NK-92 (cell line): ENCODE data around the gene ASTN2.

Source experiments
- DNase-seq: peaks from one replicate; lab custom pipeline; 2025; ENCODE audit not compliant: unreplicated experiment; lab: John Stamatoyannopoulos, UW

Gene ASTN2

DNA sequence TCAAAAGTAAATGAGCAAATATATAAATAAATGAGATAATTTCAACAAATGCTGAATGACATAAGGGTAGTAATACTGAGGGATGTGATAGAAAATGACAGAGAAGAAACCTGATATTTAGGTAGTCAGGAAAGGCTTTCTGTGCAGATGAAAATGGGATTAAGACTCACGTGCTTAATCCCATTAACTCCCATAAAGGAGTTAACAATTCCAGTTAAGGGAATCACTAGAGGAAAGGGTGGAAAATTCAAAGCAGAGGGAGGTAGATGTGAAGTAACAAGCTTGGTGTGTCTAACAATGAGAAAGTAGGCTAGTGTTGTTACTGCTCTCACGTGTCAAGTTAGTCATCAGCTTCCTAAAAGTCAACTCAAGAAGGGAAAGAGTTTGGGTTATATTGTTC lies 818.2 kb downstream of the ASTN2 start:
- no peak for DNase-seq

DNA sequence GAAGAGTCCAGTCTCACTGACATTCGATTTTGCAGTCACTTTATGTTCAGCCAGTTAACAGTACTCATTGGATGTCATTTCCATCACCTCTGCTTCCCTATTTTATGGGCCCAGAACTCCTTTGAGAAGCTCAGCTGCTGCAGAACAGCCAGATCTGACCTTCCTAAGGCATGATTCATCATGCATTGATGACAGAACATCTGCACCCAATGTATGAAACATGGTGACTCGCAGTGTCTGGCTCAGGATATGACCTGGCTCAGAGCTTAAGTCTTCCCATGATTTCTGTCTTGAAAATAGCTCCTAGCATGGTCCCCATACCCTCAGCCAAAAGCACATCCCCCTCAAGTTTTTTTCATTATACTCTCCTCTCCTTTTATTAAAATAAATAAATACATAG lies 820.3 kb downstream of the ASTN2 start:
- no peak for DNase-seq

DNA sequence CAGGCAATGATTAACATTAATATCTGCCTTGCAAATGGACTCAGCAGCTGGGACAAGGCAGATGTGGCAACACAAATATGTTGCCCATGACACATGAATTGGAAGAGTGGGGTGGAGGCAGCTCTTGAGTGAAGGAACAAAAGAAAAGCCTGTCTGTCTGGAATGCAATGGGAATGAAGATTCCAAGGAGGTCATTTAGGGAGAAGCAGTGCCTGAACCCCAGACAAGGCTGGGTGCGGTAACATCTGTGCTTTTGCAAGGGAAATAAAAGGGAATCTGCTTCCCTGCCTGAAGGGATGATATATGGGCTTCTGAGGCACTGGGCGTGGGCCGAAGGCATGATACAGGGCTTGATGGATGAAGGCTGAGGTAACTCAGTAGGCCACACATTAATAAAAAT lies 821.9 kb downstream of the ASTN2 start:
- no peak for DNase-seq

DNA sequence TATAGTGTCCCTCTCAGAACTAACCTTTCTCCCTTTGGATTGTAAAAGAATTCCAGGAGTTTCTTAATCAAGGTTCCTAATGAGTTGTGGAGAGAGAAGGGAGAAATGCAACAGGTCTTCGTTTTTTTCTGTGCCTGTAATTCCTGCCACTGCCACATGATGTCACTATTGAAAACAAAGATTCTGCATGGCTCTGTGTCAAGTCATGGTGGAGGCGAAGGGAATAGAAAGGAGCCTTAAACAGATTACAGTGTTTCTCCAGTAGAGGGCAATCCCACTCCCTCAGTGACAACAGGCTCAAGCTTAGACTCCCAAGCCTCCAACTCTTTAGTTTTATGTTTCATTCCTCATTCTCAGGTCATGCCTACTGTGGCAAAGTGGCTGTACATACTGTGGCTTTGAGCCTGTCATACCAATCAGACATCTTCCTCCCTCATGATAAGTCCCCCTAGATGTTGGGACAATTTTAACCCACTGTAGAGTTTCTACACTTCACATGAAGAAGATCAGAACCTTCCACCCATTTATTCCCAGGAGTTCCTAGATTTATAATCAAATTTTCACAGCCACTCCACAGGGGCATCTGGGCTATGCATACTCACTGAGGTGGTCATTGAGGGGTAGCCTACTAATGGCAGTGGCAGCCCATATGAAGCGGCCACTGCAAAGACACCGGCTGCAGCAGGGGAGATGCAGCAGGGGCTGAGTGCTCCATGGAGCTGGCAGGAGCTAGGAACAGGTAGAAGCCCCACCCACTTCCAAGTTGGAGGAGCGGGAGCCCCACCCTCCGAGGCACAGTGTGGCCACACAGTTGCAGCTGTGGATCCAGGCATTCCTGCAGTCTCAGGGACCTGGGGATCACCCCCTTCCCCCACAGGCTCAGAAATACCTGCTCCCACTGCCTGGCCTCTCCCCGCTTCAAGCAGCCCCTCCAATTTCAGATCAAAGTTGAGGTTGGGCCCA lies 825.2 kb downstream of the ASTN2 start:
- no peak for DNase-seq

DNA sequence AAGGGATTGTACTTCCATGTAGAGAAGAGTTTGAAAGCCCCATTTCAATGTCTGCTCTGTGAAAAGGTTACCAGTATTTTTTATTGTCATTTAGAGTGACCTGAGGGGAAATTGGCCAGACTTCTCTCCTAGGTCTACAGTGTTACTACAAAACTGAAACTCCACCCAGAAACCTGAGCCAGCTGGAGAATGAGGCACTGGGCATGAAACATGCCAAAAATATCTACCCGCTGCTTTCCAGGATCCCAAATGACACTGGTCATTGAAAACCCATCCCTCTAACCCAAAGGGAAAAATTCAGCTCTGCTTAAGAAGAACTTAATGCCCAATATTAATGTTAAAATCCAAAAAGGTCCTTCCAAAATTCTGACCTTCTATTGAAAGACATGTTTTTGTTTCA lies 826.9 kb downstream of the ASTN2 start:
- DNase-seq = no peak

DNA sequence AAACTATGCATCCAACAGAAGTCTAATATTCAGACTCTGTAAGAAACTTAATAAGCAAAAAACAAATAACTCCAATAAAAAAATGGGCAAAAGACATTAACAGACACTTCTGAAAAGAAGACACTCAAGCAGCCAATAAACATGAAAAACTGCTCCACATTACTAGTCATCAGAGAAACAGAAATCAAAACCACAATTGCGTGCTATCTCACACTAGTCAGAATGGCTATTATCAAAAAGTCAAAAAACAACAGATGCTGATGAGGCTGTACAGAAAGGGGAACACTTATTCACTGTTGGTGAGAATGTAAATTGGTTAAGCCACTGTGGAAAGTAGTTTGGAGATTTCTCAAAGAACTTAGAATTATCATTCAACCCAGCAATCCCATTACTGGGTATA lies 829.0 kb downstream of the ASTN2 start:
- no peak for DNase-seq

DNA sequence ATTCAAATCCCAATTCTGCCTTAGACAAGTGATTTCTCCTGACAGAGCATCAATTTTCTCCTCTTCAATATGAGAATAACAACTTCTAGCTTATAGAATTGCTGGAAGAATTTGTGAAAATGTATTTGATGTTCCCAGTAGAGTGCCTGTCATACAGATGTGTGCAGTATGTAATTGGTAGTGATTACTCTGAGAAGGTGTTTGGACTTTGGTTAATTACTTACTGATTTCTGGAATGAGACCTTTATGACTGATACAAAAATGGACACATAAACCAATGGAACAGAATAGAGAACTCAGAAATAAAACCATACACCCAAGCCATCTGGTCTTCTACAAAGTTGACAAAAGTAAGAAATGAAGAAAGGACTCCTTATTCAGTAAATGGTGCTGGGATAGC lies 829.7 kb downstream of the ASTN2 start:
- DNase-seq = no peak

DNA sequence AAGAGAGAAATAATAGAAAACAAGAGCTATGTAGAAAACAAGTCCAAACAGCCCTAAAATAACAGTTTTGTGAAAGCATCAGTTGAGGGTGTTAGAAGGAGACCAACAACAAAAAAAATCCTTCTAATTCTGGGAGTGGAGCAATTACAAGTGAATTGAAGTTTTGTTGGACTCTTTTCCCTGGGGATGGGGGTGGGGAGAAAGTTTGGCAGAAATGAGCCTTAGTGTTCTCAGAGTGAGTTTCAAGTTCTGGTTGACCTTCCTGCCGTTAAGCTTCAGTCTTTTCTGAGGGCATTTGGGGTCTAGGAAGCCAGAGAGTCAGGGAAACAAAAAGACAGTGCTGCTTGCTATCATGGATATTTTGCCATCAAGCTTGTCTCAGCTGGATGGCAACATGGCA lies 834.0 kb downstream of the ASTN2 start:
- no peak for DNase-seq

DNA sequence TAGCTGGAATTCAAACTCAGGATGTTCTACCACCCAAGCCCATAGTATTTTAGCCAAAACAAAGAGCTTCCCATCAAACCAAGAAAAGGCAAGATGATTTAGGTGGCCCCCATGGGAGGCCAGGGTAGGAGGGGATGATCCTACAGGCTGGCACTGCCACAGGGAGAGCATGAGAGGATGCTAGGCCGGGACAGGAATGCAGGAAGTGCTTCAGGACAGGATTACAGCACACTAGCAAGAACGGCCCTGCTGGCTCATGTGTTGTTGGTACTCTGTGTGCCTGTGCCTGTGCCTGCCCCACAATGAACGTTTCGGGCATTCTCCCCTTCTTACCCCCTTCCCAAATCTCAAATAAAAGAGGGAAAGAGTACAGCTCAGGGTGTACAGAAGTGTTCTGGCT lies 838.5 kb downstream of the ASTN2 start:
- no peak for DNase-seq

DNA sequence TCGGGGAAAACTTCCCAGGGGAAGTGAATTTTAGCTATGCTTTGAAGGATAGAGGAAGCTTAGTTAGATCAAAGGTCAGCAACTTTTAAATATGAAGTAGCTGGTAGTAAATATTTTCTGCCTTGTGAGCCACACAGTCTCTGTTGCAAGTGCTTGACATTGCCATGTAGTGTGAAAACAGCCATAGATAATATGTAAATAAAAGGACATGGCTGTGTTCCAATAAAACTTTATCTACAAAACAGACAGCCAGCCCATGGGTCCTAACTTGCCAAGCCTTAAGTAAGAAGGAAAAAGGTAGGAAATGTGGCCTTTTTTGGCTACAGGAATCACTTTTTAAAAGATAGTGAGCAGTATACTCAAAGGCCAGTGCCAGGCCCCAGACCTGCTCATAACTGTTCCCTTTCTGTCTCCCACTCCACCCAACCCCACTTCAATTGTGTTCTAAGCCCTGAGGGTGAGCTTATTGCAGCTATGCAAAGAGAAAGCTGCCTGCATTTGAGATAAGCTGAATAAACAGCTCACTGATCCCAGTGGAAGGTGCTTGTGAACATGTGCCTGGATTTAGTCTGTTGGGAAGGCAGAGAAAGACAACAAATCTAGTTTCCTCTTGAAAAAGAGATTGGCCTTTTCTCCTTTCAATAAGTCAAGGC lies 840.7 kb downstream of the ASTN2 start:
- DNase-seq = no peak

DNA sequence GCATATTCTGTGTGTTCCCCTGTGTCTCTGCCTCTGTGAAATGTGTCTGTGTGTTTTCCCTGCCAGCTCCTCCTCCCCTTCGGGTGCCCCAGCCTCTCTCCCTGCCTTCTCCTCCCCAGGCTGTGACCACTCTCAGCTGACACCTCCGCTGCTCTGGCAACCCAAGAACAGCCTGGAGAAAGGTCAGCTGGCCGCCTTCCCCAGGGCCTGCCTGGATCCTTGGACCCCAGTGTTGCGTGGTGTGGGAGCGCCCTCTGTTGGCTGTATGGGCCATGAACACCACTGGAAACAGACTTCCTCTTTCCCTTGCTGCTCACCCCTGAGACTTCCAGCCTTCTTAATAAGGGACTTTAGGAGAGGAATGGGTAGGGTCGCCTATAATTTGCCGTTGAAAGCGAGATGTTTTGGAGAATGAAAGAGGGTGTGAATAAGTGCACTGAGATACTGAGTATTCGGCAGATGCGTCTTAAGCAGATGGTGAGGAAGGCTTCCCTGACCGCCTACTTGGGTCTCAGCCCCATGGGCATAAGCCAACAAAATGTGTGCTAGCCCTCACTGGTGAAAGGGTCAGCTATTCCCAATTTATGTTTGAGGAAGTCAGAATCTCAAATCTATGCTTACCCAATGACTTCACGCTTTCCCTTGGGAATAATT lies 842.6 kb downstream of the ASTN2 start:
- DNase-seq = no peak

DNA sequence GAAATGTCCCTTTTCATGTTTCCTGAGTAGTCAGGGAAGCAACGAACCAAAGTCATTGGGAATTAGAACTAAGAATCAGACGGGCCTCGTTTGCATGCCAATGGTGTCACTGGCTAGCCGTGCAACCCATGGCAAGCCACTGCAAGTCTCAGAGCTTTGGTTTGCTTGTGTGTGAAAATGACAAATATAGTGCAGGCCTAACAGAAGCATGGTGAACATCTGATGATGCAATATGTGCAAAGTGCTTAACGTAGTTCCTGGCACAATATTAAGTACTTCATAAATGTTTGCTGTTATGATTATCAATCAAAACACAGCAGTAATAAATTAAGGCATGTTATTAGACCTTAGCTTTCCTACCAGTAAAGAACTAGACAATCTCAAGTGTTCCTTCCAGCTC lies 845.7 kb downstream of the ASTN2 start:
- DNase-seq = no peak

DNA sequence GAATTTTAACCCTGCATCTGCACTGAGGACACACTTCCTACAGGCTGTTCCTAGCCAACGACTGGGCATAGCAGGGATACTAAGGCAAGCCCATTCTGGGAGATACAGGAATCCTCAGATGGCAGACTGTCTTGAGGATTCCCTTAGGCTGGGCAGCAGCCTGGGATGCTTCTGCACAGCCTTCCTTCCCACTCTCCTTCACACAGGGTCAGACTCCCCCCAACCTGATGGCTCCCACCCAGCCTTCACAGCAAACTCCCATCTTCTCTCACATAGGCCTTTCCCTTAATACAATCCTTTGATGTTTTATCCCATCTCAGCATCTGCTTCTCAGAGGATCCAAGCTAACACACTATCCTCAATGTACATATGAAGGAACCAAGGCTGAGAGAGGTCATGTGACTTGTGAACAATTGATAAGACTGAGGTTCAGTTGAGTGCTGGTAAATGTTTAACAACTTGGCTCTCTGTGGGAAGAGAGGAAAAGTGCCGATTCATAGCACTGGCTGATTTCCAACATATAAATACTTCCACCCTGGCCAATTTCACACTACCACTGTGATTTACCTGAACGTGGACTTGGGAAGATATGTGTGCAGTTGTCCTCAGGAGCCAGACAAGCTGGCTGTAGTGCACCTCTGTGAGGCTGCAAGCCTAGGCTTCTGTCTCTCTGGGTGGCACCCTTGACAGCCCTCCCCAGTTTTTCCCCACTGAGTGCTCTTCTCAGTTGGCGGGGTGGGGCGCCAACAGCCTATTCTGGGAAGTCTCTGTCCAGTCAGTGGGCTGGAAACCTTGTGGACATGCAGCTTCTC lies 848.0 kb downstream of the ASTN2 start:
- DNase-seq = no peak

DNA sequence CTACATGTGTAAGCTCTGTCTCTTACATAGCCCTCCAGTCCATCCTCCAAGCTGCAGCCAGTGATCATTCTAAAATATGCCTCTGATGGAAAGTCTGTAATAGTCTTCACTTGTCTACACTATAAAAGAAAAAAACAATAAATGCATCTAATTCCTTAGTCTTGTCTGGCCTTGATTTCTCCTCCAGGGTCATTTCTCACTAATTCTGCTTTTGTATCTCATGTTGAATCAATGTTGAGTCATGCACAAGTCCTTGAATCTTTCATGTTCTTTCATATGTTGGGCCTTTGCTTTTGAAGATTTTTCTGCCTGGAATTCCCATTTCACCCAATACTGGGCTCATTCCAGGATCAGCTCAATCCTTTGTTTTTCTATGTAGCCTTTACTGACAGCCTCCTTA lies 848.9 kb downstream of the ASTN2 start:
- DNase-seq = no peak

DNA sequence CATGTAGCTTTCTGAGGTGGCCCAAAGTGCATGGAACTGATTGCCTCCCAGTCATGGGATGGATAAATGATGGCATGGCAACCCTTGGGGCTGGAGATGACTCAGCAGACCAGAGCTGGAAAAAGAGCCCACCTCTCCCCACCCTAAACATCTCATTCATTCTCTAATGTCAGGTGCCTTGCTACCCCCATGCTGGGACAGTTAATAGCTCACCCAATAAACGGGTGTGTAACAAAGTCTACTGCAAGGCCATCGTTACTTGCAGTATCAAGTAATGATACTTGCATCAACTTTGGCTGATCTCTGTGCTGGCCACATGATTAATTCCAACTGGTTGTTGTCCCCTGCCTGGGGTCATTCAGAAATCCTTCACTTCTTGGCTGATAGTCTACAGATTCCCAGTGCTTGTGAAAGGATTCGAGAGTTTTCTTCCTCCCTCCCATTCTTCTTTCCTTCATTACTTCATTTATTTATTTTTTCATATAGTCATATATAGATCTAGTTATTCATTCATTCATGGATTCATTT lies 850.5 kb downstream of the ASTN2 start:
- no peak for DNase-seq

DNA sequence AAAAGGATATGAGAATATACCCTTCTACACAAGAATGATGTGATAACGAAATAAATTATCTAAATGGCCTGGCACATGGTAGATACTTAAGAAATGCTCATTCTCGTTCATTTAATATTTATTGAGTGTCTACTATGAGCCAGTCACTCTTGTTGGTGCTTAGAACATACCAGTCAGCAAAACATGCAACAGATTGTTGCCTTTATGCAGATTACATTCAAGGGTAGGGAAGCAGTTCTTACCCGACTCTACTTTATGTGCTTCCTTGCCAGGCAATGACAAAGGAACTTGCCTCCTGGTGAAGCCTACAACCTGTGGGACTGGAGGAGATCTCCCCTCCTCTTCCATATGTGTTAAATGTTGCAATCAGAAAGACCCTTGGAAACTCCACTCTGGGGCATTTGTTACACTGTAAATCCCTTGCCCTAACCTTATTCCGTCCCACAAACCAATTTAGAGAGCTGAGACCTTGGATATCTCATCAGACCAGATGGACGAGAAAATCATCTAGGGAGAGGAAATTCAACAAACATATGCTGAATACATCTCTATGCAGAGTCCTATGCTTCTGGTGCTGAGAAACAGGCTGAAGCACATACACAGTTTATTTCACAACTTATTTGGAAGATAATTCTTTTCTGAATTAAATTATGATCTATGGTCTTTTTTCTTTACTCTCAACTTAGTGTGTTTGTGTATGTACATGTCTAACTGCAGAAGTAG lies 855.9 kb downstream of the ASTN2 start:
- DNase-seq = no peak

DNA sequence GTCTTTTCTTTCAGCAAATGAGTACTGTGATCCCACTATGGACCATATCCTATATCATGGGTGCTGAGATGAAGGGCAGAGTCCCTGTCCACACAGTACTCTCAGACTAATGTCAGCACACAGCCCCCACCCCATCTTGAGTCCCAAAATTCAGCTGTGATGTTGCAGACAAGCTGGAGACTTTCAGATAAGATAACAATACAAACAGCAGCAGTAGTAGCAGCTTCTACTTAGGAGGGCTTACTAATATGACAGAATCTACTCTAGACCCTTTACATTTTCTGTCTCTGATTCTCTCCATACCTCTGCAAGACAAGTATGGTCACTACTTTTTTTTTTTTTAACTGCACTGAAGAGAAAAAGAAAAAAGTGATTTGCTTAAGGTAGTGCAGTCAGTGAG lies 856.8 kb downstream of the ASTN2 start:
- DNase-seq = no peak

DNA sequence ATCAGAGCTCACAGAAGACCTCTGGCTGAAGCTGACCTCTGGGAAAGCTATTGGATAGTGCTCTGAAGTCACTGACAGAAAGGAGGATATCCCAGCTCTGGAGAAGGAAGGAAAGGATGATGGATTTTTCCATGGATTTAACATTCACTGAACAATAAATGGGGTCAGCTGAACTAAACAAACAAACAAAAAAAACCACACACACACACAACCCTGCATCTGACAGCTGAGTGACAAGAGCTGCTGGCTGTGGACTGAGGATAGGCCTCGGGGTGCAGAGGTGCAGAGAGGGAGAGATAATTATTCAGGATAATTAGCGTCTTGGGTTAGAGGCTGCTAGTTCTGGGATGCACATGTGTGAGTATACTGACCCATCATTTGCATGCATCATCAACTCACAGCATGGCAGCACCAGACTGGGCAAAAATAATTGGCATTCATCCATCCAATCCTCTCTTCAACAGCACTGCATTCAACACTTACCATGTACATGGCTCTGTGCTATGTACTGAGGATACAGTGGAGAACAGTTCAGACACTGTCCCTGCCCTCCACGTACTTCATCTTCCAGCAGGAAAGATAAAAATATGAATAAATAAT lies 859.2 kb downstream of the ASTN2 start:
- DNase-seq = no peak

DNA sequence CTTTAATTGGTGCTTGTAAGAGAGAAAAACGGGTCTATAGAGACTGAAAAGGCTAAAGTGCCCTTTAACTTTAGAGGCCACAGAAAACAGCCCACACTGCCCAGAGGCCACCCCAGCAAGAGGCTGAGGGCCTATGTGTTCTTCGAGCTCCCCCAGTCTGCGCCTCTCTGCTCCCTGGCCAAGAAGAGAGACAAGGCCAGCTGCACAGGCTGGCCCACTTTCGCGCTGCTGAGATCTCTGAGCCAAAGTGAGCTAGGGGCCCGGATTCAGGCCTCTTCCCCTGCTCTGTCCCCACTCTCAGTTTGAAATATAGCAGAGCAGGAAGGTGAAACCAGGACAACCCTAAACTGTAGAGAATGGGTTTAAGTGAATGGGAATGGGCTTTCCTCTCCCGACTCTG lies 859.7 kb downstream of the ASTN2 start:
- no peak for DNase-seq
